NCI-H2196 (cell line): ENCODE data around the gene TIMM44.
"Not testable (repeated sequence)": the region's sequence is repeated elsewhere in the genome, so short reads cannot be mapped to it uniquely, and the experiment has no call there.

ENCODE experiments used
- DNase-seq: peaks from one replicate; lab custom pipeline; 2025; ENCODE audit not compliant: unreplicated experiment; lab: John Stamatoyannopoulos, UW

Gene TIMM44

DNA sequence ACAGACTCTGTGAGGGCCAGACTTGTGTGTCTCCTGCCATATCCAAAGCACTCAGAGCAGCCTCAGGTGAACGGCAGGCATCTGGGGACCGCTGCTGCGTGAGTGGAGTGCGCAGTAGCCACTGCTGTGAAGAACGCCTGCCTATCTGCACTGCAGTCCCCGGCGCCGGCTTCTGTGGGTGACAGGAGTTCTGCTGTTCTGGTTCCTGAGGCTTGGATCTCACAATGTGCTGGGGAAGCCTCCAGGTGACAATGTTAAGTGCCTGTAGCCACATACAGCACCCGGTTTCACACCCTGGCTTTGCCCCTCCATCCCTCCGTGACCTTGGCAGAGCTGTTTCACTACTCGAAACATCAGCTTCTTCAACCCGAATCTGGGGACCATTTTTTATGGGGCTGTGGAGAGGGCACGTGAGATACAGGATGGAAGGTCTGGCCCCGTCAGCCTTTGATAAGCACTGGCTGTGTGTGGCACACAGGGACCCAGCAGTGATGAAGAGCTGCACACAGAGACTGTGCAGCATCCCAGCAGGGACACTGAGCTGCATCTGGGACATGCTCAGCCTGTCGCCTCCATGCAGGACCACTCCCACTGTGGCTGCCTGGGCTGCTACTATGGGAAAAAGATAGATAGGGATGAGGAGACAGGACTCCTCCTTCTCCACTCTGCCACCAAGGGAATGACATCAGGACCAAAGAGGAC is 33.7 kb upstream of the TIMM44 start:
- no peak for DNase-seq

GRCh38 chr19:7976461-7976860 is 33.0 kb upstream of the TIMM44 start:
- no peak for DNase-seq

DNA sequence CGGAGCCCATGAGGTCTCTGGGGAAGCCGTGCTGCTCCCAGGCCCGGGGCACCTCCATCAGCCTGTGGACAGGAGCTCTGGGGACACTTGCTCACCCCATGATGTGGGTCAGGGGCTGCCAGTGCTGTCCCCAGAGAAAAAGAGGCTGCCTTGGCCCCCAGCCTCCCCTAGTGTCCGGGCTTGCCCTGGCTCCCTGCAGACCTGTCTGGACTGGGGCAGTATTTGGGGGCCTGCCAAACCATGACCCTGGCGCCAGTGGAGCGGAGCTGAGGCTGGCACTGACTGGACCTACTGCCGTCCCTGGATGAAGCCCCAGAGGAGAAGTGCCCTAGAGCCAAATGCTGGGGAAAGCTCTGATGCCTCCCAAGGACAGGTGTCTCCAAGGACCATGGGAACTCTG is 31.6 kb upstream of the TIMM44 start:
- peak; percentile 22 for DNase-seq

DNA sequence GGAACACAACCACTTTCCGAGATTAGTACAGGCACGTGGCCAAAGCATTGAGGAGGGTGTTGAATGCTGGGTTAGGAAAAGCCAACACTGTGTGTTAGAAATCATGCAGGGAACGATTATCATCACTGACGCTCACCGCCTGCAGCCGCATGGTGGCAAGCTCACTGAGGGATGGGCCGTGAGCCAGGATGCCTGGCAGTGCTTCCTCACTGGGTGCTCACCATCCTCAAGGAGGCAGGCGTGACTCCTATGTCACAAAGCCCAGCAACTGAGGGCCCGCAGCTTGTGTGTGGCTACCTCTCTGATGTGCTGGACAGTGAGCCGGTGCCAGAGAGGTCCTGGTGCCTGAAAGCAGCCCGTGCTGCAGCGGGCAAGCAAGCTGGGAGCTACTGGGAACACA is 30.4 kb upstream of the TIMM44 start:
- DNase-seq = no peak

DNA sequence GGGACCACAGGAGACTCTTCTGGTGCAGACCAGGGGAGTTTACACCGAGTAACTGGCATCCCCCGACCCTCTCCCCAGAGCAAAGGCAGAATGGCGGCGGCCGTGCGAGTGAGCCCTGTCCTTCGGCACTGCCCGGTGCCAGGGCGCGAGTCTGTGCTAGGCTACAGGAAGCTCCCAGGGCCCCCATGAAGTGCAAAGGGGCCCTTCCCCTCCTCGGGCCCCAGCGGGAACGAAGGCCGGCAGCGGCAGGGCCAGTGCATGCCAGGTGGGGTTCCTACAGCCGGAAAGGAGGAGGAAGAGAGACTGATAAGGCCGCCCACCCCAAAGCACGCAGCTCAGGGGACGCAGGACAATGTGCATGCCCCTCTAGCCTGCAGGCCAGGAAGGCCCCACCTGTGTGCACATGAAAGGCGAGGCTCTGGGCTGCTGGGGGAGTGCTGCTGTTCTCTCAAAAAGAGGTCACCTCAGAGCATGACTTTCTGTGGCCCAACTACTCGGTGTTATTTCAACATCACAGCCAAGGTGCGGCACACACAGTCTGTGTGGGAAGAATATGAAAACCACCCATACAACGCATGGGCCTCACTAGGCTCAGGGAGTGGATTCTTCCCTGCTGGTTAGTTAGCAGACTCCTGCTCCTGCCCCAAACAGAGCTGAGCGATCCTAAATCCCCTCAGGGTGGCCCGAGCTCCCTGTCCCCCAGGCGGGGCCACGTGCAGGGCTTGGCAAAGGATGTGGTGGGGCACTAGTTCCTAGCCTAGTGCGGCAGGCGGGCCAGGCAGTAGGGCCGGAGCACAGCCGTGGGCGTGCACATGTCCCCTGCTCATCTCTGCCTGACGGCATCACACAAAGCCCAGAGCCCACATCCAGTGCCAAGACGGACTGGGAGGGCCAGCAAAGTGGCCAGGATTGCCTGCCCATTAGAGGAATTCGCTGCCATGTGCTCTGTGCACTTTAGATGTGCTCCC is 28.4 kb upstream of the TIMM44 start:
- DNase-seq = no peak

GRCh38 chr19:7970716-7971448 is 27.4 kb upstream of the TIMM44 start:
- peak; percentile 64 for DNase-seq

GRCh38 chr19:7969555-7969939 is 26.1 kb upstream of the TIMM44 start:
- no peak for DNase-seq

GRCh38 chr19:7968796-7969554 is 25.5 kb upstream of the TIMM44 start:
- no peak for DNase-seq

GRCh38 chr19:7968008-7968795 is 24.7 kb upstream of the TIMM44 start:
- DNase-seq = no peak

- no peak for DNase-seq
Measured at GRCh38 chr19:7965921-7966665, 22.6 kb upstream of the TIMM44 start.

DNA sequence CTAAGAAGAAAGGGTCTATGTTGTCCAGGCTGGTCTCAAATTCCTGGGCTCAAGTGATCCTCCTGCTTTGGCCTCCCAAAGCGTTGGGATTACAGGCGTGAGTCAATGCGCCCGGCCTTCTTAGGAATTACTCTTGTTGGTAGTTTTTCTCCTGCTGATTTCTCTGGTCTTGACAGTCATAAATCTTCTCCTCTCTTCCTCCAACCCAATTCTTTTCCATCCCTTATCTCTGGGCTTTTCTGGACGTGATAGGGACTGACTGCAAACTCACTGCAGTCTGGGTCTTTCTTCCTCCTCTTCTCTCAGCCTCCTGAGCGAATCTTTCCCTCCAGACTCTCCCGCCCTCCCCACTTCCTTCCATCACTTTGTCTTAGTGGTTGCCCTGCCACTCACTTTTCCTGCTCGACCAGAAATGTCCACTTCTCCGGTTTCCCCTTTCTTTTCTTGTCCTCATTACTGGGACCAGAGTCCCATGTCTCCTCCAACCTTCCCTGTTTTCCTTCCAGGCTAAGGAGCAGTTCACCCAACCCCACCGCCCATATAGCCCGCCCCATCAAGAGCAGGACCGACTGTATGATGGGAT is 21.9 kb upstream of the TIMM44 start:
- no peak for DNase-seq

- no peak for DNase-seq
Measured at GRCh38 chr19:7963566-7963965, 20.1 kb upstream of the TIMM44 start.

- DNase-seq = no peak
Measured at GRCh38 chr19:7962644-7963268, 19.3 kb upstream of the TIMM44 start.

DNA sequence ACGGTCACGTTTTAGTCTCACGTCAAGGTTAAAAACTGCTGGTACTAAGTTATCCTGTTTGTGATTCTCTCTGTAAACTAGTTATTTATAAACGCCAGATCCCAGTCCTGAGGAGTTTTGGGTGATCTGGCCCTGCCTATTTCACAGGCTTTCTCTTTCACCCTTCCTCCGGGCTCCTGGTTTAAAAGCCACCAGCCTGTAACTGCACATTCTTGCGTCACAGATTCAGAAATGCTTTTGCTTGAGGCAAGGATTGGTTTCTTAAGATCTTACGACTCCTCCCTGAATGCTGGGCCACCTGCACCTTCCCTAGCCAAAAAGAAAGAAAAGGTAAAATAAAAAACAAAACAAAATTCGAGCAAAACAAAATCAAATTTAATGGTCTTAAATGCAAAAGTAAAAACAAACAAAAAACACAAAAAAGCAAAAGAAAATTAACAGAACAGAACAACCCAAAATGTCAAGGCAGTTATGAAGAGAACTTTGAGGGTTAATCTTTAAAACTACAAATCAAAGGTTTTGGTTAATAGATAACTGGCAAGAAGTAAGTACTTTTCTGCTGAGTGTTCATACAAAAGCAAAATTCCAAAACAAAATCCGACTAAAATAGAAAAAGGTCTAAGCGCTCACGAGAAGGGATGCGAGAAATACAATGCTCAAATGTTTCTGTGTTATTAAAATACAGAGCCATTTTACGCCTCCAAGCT is 18.6 kb upstream of the TIMM44 start:
- DNase-seq = no peak

DNA sequence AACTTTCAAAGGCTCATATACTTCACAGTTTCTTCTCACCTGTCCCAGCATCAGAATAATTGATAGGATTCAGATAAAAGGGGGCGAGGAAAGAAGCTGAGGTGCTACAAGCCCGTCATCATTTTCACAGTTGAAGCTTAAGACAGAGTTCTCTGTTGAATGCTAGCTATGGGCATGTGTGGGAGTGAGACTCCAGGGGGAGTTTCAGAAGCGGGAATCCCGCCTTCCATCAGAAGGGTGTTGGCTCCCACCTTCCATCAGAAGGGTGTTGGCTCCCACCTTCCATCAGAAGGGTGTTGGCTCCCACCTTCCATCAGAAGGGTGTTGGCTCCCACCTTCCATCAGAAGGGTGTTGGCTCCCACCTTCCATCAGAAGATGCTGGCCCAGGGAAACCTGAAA is 17.6 kb upstream of the TIMM44 start:
- DNase-seq = not testable (repeated sequence)

- DNase-seq = no peak
Measured at GRCh38 chr19:7959211-7959610, 15.7 kb upstream of the TIMM44 start.

GRCh38 chr19:7955696-7956095 is 12.2 kb upstream of the TIMM44 start:
- no peak for DNase-seq

GRCh38 chr19:7953576-7953975 is 10.1 kb upstream of the TIMM44 start:
- DNase-seq = no peak
